CD4-positive, alpha-beta T cell treated with Interleukin-15 for 4 hours (primary cell): ENCODE measurements around the gene POU2F2.

Source experiments
- DNase-seq: peaks from one replicate; pipeline ENCODE4 v3.0.0-alpha.2; 2020; ENCODE audit warnings: low spot score

The POU2F2 gene

DNA sequence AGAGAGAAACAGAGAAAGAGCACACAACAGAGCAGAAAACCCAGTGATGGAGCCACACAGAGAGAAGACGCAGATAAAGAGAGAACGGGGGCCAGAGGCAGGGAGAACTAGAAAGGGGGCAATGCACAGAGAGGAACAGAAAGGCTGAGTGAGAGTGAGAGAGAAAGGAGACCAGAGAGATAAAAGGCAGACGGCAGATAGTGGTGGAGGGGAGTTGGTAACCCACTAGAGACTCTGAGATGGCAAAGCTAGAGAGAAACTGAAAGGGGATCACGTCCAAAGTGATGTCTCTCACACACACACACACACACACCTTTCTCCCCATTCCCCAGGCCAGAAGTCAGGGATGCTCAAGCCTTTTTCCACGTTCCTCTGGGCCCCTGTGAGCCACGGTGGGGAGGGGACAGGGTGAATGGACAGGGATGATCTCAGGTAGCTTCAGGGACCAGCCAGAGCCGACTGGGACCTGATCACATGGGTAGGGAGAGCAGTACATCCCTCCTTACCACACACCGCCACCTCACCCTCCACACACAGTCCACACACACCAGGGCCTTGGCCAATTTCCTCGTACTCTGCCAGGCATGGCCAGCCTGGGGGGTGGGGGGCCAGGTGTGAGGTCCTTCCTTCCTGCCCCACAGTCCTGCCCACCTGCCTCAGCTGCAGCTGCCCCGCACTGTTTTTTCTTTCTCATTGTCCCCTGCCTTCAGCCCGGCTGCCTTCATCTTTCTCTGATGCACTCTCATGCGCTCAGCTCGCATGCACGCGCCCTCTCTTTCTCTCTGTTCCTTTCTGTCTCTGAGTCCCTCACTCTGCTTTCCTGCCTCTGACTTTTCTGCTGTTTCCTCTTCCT, 22.5 kb upstream of the POU2F2 start:
- no peak for DNase-seq

DNA sequence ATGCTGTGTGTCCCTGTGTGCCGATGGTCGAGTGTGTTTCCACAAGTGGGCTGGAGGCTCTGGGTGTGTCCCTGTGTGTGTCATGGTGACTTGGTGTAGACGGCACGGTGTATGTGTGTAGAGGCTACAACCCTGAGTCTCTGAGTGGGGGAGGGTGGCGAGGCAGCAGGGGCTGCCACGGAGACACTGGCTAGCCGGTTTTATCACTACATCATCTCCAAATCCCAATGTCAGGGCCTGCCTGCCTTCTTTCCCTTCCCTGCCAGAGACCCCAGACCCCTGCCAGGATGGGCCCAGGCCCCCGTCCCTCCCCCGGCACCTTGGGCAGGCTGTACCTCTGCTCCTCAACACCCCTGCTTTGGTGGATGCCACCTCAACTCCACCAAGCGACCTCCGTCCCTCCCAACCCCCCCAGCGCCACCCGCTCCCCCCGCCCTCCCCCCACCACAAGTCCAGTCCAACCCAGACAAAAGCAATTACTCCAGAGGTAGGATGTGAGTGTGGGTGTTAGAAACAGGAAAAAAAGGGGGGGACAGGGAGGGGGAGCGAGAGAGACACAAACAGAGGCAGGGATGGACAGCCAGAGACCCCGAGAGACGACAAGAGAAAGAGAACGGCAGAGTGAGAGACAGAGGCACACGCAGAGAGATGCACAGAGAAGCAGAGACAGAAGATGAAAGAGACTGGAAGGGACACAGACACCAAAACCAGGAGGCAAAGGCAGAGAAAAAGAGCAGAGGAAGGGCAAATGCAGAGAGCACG, 21.6 kb upstream of the POU2F2 start:
- DNase-seq, result no peak

DNA sequence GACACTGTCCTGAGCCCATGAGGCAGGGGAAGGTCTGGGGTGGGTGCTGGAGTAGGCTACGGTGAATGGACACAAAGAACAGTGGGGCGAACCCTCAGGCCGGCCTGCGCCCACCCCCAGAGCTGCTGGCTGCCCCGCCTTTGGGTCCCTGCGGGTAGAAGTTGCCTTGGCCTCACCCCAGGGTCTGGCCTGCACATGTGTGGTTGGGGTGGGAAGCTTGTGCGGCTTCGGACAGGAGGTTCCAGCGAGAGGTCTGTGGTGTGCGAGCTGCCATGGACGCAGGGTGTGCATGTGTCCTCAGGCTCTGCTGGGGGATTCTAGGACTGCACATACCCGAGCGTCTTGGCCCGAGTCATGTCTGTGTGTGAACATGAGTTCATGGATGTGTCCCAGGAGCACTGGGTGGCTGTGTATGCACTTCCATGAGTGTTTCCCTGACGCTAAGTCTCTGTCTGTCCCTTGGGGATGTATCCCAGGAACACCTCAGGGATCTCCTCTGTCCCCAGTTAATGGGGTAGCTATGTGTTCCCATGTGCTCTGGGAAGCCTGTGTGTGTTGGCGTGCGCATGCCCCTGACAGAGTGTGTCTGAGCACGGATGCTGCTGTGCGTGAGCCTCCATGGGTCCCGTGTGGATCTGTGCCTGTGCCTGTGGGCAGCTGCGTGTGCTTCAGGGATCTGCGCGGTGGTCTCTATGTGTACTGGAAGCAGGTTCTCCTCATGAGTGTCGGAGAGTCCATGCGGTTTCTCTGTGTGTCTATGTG, 20.8 kb upstream of the POU2F2 start:
- DNase-seq, result no peak

DNA sequence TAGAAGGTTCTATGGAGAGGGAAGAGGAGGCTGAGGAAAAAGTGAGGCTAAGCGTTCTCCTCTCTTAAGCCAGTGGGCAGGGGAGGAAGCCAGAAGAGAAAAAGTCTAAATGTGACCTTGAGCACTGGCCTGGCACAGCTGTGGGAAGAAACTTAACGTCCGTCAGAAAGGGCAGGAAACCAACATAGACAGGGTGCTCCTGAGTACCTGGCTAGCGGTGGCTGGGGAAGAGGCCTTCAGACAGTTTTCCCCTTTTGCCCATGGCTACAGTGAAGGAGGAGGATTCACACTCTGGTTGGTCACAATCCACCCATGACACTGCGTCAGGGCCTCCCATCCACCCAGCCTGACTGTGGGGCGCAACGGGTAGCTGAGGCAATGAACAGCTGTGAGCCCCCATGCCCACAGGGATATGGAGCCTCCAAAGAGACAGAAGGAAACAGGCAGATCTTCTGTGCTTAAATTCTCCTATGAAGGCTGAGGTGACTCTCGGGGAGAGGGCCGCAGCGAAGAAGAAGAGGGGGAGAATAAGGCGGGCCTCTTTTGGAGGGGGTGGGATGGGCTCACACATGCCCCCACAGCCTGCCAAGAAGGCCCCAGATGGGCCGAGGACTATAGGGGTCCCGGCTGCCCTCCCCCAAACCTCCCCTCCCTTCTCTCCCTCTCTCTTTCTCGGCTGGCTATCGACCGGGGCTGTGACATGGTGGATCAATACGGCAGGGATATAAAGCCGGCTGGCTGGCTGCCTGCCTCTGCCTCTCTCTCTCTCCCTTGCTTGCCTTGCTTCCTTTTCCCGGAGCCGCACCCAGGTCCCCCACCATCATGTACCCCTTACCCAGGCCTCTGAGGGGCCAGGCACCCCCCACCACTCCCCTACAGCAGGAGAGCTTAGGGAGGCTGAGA, 19.8 kb upstream of the POU2F2 start:
- no peak for DNase-seq

DNA sequence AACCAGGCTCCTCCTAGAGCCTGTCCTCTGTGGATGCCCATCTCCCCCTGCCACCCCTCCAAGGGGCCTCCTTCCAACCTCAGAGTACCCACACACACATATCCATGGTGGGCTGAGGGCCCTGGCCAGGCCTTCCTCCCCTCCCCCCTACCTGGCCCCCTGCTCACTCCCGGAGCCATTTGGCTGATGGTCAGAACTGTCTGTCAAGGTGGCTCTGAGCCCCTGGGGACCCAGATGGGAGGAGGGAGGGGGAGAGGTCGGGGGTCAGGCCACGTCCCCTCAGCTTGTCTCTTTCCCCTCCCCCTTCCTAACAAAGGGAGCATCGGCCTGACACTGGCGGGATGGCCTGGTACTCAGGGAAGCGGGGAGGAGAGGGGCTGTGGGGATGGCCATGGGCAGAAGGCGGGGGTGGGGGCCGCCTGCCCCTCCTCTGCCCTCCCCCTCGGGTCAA, 18.7 kb upstream of the POU2F2 start:
- no peak for DNase-seq

DNA sequence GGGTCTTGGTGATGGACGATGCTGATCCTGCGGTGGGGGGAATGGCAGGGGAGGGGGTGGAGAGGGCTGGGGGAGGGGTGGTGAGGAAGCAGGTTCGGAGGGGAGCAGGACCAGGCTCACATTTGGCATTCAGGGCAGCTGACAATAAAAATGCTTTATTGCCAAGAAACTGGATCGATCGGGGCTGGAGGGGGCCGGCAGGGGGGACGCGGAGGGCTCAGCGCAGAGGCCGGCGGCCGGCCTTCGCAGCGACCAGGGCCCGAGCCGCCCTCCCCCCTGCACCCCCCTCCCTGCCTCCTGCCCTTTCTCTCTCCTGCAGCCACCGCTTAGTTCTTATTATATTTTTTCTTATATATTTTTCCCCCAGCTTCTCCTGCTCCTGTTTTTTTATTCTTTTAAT, 18.1 kb upstream of the POU2F2 start:
- DNase-seq, result no peak

DNA sequence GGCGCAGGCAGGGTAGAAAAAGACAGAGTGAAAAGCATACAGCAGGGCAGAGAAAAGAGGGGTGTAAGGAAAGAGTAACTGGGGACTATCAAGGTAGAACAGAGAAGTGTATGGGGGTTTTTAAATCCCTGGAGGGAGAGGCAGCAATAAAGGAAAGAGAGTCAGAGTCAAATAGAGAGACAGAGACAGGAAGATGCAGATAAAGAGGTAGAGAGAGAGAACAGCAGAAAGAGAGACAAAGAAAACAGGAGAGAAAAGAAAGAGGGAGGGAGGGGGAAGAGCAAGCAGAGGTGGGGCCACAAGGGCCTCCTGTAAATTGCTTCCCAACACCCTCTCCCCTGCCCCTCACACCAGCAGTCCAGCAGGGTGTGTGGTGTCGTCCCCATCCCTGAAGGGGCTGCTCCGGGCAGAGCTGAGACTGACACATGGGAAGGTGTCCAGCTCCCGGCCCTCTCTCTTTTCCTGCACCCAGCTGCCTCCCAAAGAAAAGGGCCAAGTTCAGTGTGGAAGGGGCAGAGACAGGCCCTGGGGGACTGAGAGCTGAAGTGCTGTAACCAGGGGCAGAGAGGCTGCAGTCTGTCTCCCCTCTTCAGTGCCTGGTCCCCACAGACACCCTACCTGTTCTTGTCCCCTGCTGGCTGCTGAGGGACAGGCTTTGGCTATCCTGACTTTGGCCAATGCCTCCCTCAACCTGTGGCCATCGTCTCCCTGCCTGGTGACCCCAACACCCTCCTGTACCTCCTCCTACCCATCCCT, 17.4 kb upstream of the POU2F2 start:
- DNase-seq, result no peak

DNA sequence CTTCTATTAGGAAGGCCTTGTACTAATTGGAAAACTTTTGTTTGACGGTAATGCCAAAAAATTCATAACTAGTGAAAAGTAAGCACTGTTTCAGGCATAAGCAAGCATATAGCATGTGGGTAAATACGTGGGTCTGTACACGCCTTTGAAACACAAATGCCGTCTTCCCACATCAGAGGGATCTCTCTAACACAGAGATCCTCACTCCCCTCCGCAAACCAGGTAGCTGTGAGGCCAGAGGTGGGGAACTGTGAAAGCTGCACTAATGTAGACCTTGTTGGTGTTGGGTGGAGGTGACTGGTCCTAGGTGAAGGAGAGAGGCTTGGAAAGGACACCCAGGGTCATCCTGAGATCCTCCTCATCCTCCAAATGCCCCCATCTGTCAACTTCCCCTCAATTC, 16.0 kb upstream of the POU2F2 start:
- DNase-seq, result no peak

DNA sequence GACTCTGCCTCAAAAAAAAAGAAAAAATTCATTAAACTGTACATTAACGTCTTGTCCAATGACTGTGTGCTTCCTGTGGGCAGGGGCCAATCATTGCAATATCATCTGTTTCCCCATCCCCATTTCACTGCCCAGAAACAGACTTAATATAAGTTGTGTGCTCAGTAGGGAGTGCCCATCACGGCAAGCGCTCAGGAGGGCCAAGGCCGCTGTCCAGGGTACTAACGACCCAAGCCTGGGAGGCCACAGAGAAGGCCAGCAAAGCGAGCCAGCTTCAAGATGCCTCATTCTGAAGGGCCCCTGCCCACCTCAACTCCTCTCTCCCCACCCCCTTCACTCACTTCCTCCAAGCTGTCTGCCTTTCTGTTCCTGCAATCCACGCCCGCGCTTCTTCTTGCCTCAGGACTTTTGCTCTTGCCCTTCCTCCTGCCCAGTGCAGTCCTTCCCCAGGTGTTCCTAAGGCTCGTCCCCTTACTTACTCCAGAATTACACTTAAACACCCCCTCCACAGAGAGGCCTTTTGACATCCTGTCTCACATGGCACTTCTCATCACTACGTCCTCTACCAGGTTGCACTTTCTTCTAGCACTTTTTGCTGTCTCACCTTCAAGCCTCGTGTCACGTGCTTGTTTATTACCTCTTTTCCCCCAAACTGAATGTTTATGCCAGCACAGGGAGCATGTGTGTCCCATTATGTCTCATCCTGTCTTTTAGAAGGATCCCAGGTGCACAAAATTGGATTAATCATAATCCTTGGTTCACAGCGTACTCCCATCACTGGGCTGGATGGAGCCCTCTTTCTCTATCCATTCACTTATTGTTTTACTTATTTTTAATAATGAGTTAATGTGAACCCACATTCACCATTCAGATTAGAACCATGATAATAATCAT, 11.3 kb upstream of the POU2F2 start:
- DNase-seq, result no peak

DNA sequence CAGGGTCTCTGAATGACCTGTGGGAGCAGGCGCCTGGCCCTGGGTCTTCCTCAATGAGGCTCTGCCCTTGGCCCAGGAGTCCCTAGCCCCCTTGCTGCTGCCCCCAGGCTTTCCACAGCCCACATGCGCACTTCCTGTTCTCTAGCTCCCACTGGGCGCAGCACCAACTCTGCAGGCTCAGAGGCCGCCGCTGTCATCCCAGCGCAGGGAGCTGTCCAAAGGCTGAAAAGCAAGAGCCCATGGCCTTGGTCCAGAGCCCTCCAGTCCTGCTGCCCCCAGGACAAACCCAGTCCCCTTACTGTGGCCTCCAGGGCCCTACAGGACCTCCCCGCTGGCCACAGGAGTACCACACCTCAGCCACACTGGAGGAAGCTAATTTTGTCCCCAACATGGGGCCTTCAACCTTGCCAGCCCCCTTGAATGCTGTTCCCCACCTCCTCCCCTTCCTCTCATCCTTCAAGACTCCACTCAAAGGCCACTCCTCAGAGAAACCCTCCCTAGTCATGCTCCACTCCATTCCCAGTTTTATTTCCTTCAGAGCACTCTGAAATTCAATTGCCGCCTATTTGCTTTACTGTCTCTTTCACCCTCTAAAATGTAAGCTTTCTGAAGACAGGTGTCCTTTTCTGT, 8.0 kb upstream of the POU2F2 start:
- DNase-seq, result no peak

DNA sequence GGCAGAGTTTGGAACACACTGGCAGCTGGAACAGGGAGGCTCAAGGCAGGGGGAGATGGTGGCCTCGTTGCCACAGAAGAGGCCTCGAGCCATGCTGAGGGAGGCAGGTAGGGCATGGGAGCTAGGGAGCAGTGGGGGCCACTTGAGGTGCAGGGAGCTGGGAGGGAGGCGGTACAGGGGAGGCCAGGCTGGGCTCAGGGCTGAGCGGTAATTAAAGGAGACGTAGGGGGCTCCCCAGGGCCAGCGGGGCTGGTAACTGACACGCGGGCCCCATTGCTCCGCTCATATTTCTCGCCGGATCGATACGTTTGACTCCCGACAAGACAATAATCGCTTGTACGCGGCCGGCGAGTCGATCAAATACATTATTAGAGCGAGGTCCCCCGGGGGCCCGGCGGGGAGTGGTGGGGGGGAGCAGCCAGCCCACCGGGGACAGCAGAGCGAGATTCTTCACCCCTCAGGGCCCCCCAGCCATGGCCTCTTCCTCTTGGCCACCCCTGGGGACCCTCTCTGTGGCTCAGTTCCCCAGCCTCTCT, 2.4 kb upstream of the POU2F2 start:
- no peak for DNase-seq

DNA sequence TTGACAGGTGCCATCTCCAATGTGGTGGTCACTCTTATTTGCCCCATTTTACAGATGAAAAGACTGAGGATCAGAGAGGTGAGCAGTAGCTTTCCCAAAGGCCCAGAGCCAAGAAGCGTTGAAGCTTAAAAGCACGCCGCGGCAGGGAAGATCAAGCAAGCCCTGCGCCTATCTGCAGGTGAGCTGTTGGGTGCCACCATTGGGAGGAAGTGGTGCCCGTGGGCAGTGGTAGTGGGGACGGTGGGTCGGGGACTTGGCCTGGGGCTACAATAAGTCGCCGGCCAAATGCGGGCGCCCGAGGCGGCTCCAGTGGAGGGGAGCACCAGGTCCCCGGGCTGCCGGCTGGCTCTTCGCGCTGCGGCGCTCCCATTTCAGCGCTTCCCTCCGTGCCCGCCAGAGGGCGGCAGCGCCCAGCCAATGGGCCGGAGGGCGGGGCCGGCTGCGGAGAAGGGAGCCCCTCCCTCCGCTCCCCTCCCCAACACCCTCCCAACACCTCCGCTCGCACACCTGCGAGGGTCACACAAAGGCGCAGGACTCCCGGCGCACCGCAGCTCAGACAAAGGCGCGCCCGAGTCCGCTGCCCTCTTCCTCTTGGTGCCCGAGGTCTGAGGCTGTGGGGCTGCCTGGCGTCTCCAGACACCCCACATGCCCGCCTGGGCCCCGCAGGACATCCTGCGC, 744 bp upstream of the POU2F2 start:
- DNase-seq, result peak; percentile 87

DNA sequence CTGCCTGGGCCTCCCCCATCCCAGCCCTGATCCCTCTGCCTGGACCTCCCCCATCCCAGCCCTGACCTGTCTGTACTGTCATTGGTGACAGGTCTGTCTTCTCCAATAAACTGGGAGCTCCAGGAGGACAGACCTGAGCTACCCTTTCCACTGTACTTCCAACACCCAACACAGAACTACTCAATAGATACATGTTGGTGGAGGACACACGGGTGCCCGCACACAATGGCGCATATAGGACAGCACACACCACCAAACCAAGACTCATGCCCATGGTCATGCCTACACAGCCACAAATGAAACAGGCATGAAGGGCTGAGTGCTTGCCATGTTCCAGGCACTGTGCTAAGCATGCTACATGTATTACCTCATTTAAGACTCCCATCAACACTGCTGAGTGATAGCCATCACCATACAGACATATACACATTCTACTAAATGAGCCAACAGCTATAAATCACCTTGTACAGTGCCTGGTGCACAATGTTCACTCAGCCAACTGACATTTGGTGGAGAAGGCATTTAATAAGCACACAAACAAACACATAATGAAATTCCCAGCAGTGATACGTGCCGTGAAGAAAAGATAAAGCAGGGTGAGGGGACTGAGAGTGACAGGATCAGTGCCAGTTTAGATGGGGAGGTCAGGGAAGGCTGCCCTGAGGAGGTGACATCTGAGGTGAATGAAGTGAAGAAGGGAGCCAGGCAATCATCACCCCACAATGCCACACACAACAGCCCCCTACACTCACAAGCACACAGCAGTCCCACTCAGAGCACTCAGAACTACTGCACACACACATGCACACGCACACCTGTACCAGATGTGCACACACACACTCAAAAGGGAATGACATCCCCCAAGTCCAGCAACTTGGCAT, 857 bp downstream of the POU2F2 start:
- no peak for DNase-seq

DNA sequence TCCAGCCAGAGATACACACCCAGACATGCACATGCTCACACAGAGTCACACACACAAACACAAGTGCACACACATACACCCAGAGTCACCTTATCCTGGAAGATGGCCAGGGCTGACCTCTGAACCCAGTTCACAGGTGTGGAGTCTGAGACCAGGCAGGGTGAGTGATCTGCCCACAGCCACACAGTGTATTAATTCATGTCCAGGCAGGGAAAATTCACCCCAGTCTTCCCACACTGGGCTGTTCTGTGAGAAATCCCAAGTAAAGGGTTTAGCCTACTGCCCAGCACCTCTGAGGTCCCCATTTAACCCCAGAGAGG, 2.0 kb downstream of the POU2F2 start:
- DNase-seq, result no peak

DNA sequence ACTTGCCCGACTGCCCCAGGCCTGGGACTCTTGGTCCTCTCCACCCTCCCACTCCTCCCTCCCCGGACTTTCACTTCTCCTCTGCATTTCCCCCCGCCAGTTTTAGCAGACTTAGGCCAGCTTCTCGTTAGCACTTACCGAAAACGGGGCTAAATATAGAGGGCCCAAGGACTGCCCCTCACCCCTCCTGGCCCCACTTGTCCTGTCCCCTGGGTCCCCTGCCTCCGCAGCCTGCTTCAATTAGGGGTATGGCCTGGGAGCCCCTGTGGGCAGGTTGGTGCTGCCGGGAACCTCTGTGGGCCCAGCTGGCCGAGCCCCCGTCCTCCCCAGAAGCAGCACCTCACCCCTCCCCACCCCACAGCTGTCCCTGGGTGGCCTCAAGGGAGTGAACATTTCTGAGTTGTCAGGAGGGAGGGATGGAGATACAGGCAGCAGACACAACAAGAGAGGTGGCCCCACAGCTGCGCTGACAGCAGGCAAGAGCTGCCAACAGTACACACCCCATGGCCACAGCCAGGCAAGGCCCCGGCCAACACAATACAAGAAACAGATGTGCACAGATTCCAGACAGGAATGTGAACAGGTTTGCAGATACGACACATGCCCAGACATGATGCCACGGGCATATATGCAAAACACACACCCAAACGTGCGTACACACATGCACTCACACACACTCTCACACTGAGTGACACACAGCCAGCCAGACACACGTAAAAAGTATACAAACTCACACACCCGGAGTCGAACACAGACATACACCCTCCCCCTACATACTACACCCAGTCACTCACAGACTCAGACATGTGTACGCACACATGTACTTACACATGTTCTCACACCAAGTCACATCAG, 2.6 kb downstream of the POU2F2 start:
- DNase-seq, result no peak

DNA sequence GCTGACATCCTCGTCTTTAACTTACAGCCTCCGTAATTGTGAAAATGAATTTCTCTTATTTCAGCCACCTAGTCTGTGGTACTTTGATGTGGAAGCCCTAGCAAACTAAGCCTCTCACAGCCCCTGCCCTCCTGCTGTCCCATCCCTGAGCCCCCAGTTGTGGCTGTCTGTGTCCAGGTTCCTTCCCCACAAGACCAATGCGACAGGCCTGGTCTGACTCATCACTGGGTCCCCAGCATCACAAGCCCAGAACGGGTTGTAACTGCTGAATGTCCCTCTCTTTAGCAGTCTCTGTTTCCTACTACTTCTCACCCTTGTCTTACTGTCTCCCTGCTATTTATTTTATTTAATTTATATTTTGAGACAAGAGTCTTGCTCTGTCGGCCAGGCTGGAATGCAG, 5.7 kb downstream of the POU2F2 start:
- DNase-seq, result no peak

DNA sequence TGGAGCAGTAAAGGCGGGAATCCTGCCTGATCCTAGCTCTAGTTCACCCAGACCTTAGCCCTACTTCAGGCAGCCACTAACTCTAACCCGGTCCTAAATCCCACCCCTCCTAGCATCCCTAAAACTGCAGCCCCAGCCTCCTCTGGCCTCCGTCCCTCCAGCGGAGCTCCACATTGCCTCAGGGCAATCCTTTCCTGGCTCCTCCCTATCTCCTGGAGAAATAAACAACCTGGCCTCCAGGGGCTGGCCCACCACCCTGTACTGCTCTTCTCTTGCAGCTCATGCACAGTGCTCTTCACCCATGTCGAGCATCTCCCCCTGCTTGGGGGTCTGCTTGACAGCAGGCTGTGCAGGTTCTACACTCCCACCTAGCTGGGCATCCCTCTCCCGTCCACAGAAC, 6.7 kb downstream of the POU2F2 start:
- DNase-seq, result no peak
